OCI-M1 (cell line): ENCODE measurements around the gene CDKN2B.

Source experiments
- DNase-seq: peaks from one replicate; lab custom pipeline; 2025; lab: John Stamatoyannopoulos, UW

CDKN2B gene

GRCh38 chr9:22033012-22033630 is 24.0 kb upstream of the CDKN2B start:
- no peak for DNase-seq

GRCh38 chr9:22031655-22032411 is 22.7 kb upstream of the CDKN2B start:
- DNase-seq = peak; percentile 24

DNA sequence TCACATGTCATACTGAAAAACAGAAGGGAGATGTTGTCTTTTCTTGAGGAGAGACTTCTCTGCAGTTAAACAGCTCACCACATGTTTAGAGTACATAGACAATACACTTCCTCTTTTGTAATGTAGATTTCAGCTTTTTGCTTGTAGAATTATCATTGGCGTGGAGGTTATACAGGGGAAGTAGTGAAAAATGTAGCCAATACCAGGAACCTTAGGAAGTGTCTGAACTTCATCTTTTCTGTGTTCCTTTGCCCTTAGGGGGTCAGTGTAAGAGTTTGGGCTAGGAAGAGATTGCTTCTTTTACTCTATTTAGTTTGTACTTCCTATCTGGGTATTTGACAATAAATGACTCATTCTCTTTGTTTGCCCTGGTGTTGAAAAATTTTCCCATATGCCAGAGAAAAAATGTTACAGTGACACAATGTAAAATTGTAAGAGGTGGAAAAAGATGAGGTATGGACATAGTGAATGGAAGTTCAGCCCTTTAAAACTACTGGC is 21.0 kb upstream of the CDKN2B start:
- DNase-seq = peak; percentile 90

GRCh38 chr9:22029231-22029630 is 20.1 kb upstream of the CDKN2B start:
- peak; percentile 7 for DNase-seq

GRCh38 chr9:22028394-22028793 is 19.3 kb upstream of the CDKN2B start:
- no peak for DNase-seq

GRCh38 chr9:22026696-22027095 is 17.6 kb upstream of the CDKN2B start:
- no peak for DNase-seq

DNA sequence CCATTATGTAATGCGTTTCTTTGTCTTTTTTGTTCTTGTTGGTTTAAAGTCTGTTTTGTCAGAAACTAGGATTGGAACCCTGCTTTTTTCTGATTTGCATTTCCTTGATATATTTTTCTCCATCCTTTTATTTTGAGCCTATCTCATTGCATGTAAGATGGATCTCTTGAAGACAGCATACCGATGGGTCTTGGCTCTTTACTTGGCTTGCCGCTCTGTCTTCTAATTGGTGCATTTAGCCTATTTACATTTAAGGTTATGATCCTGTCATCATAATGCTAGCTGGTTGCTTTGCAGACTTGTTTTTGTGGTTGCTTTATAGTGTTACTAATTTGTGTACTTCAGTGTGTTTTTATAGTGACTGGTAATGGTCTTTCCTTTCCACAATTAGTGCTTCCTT is 13.3 kb upstream of the CDKN2B start:
- no peak for DNase-seq

DNA sequence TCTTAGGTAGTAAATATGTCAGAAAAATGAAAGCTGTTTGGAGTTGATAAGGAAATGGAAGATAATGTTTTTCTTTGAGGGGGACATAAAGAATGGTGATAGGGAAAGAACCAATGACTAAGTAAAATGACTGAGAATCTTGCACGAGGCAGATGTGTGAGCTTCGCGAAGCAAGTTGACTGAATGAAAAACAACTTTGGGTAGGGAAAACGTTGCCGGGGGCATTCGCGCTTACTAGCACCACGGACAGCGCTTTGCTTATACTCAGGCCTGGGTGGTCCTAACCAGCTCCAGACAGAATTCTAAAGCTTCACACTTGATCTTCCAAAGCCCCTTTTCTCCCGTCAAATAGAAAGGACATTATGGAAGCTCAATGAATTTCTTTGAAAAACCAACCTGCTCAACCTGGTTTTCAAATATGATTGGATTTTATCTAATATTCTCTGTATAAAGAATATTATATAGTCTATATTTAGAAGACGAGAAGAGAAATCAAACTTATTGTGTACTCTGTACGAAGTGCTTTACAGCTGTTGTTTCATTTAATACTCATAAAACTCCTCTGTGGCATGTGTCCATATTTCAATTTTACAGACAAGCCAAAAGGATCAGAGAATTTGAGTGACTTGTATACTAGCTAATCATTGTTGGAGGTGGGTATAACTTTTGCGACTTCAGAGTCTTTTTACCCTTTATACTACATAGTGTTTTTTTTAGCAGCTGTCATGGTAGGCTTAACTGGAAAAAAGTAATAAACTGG is 1.9 kb upstream of the CDKN2B start:
- DNase-seq = peak; percentile 90

GRCh38 chr9:22009506-22009867 is 382 bp upstream of the CDKN2B start:
- DNase-seq = no peak

GRCh38 chr9:22008384-22008716 is 755 bp downstream of the CDKN2B start:
- no peak for DNase-seq

DNA sequence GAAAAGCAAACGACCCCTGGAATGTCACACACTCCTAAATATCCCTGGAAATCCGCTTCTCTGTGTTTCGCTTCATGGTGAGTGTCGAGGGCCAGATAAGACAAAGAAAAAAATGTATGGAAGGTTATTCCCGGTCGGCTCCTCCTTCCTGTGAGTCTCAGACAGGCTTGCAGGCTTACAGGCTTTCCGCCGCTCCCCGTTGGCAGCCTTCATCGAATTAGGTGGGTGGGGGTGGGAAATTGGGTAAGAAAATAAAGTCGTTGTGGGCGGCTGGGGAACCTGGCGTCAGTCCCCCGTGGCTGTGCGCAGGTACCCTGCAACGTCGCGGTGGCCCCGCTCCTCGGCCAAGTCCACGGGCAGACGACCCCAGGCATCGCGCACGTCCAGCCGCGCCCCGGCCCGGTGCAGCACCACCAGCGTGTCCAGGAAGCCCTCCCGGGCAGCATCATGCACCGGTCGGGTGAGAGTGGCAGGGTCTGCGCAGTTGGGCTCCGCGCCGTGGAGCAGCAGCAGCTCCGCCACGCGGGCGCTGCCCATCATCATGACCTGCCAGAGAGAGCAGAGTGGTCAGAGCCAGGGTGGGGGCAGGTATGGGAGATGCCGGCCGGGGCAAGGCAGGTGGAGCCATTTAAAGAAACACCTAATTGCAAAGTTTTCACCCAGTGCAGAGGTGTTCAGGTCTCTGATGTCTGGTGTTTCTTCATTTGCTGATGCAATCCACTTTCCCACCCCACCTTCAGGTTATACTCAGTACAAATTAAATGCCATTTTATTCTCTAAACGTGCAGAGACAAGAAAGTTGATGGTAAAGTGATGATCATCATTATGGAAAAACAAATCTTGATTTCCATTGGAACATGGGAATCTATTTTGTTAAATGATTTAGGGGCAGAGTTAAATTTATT is 3.2 kb downstream of the CDKN2B start:
- DNase-seq = no peak

GRCh38 chr9:22005021-22005701 is 3.9 kb downstream of the CDKN2B start:
- DNase-seq = no peak

DNA sequence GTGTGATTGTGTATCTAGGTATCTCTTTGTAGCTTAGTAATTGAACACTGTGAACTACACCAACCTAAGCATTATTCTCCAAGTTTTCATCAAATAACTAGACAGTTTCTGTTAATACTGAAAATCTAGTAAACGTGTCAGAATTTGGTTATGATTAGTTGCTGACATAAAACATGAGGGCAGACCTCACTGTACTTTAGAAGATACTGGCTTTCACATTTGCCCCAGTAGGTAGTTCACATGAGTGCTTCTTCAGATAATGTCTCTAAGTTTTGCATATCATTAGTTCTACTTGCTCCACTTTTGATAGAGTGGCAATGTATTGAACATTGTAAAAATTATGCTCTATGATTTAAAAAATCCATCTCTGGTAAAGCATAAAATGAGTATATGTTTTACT is 7.1 kb downstream of the CDKN2B start:
- DNase-seq = peak; percentile 43

DNA sequence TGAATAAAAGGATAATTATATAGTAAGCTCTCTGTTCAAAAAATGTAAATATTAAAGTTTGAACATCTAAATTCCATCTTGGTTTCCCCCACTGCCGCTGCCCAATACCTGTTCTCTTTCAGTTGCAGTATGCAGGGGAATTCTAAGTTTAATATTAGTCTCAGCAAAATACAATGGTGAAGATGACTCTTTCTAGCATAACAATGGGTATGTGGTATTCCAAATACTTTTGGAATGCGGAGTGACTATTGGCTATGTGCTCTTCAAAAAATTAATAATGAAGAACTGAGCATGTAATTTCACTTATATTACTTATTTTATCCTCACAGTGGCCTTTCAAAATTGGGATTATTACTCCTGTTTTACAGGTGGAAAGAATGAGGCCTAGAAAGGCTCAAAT is 11.1 kb downstream of the CDKN2B start:
- no peak for DNase-seq

GRCh38 chr9:21997480-21997879 is 11.6 kb downstream of the CDKN2B start:
- no peak for DNase-seq

- no peak for DNase-seq
These were observed 12.2 kb downstream of the CDKN2B start for GRCh38 chr9:21996858-21997257.

- DNase-seq = peak; percentile 61
These were observed 12.7 kb downstream of the CDKN2B start for GRCh38 chr9:21996438-21996837.

DNA sequence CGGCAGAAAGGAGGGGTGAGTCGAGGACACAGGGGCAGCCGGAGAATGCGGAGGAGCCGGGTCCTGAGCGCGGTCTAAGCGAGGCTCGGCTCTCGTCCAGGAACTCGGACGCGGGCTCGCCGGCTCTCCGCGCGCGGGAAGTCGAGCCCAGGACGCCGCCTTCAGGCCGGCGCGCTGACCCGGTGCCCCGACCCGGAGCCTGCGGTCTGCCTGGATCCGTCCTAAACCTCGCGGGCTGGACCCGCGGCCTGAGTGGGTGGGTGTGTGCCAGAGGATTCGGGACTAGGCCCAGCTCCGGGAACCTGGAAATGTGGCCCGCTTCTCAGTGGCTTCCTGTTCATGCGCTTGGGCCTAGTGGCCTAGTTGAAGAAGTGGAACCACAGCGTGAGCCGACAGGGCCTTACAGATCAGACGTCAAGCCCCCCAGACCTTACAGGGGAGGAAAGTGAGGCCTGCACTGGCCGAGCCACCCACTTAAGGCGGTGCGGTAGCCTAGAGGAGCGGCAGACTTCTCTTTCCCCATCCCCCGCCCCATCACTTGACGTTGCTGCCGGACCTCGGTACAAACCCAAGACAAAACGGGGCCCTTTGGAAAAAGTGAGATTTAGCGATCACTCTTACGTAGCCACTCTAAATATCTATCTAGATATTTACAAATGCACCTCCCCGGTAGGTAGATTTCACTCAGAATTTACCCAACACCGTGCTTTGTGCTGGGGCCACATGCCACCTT is 13.3 kb downstream of the CDKN2B start:
- peak; percentile 63 for DNase-seq

GRCh38 chr9:21995006-21995665 is 14.0 kb downstream of the CDKN2B start:
- peak; percentile 91 for DNase-seq

- peak; percentile 92 for DNase-seq
These were observed 14.5 kb downstream of the CDKN2B start, which contains the start of gene CDKN2B-AS1 for GRCh38 chr9:21994556-21995005. Gene CDKN2B-AS1, plus strand, starts transcription at chr9:21994791.
